SHP77 (cell line): ENCODE measurements around the gene ETFB.
"Not testable (repeated sequence)": the region's sequence is repeated elsewhere in the genome, so short reads cannot be mapped to it uniquely, and the experiment has no call there.

Experiments used
- DNase-seq, 2 experiments: peaks; one replicate each; lab custom pipeline; 2025; lab: John Stamatoyannopoulos, UW

ETFB gene

DNA sequence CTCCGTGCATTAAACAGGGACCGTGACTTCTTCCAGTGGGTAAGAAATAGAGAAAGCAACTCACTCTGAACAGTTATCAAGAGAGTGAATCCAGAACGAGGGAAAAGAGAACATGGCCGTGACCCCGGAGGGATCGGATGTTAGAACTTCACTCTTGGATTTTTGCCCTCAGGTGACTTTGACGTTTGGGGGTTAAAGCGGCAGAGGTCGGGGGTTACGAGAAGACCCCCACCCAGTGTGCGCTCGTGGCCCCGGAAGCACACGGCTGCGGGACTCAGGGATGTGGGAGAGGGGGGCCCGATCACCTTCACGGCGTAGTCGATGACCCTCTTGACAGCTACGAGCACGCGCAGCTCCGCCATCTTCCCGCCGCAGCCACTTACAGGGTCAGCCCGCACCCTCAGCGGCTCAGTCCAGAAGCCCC is at the start of gene ETFB:
ETFB (minus strand) TSS at position 424 of the 424 bp plus-strand sequence; CDS start at position 362, 62 bp downstream.
- no peak for DNase-seq

- DNase-seq, result no peak
These were observed 49.0 kb upstream of the ETFB start for GRCh38 chr19:51415187-51415586.

- DNase-seq, result no peak
These were observed 45.0 kb upstream of the ETFB start for GRCh38 chr19:51410950-51411748.

DNA sequence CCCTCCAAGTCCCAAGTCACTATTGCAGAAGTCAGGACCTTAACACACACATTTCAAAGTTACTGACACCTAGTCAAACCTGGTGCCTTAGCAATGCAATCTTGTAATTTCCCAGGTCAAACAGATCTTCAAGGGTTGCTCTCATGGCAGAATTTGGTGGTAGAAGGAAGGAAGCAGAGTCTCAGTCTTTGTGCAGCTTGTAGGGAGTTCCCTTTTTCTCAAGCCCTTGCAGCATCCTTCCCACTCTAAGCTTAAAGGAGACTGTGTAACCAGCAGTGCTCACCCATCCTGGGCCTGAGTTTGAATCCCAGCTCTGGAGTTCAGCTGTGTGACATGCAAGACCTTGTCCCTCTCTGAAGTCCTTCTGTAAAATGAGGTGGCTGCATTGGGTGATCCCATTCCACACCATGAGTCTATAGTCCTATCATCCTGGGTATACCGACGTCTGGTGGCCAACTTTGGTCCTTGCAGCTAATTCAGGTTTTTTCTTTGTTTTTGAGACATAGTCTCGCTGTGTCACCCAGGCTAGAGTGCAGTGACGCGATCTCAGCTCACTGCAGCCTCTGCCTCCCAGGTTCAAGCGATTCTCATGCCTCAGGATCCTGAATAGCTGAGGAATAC is 41.4 kb upstream of the ETFB start:
- DNase-seq, result peak; percentile 18 to 24

- no peak for DNase-seq
These were observed 35.9 kb upstream of the ETFB start for GRCh38 chr19:51402117-51402516.

DNA sequence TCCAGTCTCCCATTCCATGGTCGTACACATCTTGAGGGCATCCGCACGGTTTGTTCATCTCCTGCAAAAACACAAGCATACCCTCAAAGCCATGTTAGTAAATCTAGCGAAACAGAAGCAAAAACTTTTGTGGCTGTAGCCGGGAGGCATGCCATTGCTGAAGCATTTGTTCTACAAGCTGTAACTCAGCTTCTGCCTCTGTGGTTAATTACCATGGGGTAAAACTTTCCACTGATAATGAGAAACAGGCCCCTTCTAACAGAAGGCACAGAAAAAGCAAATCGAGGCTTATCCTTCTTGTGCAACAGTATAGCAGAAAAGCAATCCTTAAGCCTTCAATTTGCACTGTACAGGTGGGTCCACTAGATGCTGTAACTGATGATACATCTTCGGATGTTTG is 33.7 kb upstream of the ETFB start:
- not testable (repeated sequence) for DNase-seq

DNA sequence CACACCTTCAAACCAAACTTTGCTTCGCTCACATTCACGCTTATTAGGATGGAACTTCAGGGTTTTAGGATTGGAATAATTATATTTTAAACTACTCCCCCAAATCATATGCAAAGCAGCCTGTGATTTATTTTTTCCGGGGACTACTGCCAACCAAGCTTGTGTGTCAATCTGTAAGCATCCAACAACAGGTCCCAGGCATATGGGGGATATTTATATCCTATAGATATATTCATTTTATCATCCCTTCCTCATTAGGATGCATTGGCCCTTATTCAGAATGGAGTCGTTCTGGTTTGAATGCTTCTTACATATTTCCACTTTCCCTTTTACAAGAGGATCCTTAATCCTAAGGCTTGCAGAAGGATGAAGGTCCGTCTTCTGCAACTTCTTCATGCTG is 33.0 kb upstream of the ETFB start:
- DNase-seq, result no peak

GRCh38 chr19:51398096-51398704 is 32.0 kb upstream of the ETFB start:
- DNase-seq, result peak; percentile 13 to 21

GRCh38 chr19:51397453-51397852 is 31.3 kb upstream of the ETFB start:
- DNase-seq, result not testable (repeated sequence)

DNA sequence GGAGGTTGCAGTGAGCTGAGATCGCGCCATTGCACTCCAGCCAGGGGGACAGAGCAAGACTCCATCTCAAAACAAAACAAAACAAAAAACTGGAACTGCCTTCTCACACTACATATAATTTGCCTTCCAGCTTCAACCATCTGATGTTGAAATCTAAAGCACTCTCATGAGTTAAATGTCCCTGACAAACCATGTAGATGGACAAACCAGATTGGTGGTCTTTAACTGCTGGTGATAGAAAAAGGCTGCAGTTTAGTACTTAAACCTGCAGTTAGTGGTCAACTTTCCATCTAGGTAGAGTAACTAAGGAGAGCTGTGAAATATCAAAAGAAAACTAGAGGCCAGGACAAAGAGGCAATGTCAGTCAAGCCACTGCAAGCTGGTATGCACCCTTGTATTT is 30.0 kb upstream of the ETFB start:
- no peak for DNase-seq

GRCh38 chr19:51394050-51394836 is 28.1 kb upstream of the ETFB start:
- DNase-seq, result peak; percentile 98

DNA sequence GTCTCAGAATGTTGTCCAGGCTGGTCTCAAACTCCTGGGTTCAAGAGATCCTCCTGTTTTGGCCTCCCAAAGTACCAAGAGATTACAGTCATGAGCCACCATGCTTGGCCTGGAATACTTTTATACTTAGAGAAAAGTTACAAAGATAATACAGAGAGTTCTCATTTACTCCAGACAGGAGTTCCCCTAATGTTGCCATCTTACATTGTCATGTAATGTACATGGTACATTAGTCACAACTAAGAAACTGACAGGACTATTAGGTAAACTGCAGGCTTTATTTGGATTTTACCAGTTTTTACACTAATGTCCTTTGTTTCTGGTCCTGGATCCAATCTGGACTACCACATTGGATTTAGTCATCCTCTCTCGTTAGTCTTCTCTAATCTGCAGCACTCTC is 26.5 kb upstream of the ETFB start:
- no peak for DNase-seq

DNA sequence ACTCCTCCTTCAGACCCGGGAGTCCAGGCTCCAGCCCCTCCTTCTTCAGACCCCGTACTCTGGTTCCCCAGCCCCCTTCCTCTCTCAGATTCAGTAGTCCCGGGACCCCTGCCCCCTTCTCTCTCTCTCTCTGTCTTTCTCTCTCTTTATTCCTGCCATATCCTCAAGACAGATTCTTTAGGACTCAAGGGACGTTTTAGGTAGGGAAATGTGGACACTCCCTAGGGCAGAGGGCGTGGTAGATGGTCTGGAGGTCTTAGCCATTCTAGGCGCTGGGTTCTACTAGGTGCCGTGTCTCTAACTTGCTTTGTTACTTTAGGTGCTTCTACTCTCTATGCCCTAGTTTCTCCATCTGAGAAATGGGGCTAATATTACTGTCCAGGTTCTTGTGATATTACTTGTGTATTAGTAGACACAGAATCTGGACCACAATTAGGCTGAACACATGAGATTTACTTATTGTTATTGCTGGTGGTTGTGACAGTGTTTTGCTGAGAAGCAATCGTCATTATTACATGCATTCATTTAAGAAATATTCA is 25.0 kb upstream of the ETFB start:
- DNase-seq, result no peak

DNA sequence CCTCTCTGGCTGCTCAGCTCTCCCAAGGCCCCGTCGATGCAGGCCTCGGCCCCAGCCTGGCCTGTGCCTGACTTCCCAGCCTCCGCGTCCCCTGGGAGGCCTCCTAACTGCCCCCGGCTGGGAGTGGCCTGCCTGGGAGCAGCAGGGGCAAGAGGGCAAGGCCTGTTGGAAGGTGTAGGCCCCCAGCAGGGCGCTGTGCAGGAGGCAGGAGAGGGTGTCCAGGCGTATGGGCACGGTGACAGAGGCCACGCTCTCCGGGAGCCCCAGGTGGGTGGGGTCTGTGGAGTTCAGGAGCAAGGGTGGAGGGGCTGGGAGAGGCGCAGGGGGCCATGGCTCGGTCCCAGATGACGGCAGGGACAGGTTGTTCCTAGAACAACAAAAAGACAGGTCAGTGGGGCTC is 23.0 kb upstream of the ETFB start:
- no peak for DNase-seq

DNA sequence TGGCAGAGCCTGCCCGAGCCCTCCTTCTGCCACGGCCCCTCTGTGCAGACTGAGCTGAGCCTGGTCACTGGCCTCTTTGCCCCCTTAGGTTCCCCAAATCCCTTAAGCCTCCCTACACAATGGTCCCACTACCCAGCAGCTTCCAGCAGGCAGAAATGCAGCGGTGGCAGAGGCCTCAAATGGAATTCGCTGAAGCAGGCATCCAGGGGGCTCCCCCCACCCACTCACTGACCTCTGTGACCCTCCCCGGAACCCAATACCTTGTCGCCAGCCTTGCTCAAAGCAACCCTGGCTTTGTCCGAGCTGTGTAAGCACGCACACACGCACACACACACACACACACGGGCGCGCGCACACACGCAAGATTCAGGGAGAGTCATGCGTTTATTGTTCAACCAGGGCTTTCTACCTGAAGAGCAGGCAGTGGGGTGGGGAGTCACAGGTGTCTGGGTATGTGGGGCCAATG is 21.8 kb upstream of the ETFB start, which contains the start of gene LIM2:
LIM2 (minus strand) TSS at position 51 of the 466 bp plus-strand sequence. CDS start 531 bp downstream, outside the sequence.
- no peak for DNase-seq

DNA sequence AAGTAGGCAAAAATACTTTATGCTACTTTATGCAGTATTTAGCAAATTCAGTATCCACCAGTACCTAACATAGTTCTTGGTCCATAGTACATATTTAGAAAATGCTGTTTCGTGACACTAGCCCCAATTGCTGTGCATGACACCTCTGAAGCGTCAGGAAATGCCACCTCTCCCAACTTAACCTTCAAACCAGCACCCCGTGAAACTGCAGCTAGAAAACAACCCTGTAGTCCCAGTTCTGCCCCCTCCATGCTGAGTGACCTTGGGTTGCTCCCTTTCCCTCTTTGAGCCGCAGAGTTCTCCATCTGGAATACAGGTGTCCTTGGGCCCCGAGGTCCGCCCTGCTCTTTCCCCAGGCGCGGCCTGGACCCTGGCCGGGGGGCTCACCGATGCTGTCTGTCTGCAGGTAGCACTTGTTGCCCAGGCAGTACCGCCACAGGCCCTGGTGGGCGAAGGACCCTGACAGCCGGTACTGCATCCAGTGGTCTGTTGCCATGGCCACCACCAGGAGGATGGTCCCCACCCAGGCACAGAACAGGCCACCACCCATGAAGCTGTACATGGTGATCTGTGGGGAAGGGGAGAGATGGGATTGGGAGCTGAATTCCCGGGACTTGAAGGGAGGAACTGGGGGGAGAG is 20.8 kb upstream of the ETFB start:
- DNase-seq, result no peak

- DNase-seq, result no peak
These were observed 15.8 kb upstream of the ETFB start for GRCh38 chr19:51382004-51382403.

- DNase-seq, result no peak
These were observed 14.2 kb upstream of the ETFB start for GRCh38 chr19:51380379-51380778.

DNA sequence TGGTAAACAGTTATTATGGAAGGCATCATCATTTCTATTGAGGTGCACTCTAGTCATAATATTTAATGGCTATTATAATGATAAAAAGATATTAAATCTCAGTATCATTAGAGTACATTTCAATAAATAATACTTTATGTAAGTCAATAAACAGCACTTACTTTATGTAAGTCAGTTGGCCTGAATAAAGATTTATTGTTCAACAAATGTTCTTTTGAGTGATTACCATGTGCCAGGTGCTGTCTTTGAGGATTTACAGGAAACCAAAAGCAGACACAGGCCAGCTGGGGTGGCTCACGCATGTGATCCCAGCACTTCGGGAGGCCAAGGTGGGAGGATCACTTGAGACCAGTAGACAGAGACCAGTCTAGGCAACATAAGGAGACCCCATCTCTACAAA is 11.2 kb upstream of the ETFB start:
- no peak for DNase-seq

DNA sequence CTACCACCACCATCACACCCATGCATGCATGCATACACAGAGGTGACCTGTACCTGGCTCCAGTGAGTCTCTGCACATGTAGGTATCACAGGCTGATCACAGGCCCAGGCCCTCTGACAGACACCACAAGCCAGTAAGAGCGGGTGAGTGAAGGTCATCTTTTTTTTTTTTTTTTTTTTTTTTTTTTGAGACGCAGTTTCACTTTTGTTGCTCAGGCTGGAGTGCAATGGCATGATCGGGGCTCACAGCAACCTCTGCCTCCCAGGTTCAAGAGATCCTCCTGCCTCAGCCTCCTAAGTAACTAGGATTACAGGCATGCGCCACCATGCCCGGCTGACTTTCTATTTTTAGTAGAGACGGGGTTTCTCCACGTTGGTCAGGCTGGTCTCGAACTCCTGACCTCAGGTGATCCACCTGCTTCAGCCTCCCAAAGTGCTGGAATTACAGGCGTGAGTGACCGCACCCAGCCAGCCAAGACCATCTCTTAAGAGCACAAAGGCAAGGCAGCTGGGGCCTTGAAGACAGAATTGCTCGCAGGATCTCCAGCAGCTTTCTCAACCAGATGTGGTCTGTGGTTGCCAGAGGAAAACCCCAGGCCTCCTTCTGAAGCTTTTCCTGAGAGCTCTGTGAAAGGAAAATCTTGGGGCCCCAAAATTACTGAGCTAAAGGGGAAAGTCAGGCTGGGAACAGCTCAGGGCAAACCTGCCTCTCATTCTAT is 9.5 kb upstream of the ETFB start:
- no peak for DNase-seq
